HG03432 (cell line): ENCODE measurements around the gene ARFRP1.
"Not testable (repeated sequence)": the region's sequence is repeated elsewhere in the genome, so short reads cannot be mapped to it uniquely, and the experiment has no call there.

Experiments
- ATAC-seq: cut with Tn5 transposase; IDR thresholded peaks from one replicate; pipeline ENCODE4 v1.9.1; 2021; ENCODE audit warnings: mild to moderate bottlenecking, moderate library complexity; ENCODE audit not compliant: unreplicated experiment

Gene ARFRP1

DNA sequence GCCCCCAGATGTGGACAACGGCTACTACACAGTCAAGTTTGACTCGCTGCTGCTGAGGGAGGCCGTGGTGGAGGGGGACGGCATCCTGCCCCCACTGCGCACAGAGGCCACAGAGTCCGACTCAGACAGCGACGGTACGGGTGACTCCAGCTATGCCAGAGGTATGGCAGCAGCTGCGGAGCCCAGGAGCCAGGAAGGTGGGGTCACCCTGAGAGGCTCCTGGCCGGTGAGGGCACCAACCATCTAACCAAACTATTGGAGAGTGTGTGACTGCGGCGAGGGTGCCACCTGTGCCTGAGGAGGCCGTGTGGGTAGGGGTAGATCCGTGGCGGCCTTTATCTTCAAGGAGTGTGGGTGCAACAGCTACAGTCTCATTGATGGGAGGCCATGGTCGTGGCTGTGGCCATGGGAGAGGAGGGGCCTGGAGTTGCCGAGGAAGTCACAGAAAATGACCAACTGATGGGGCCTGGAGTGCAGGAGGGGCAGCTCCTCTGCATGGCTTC, 25.9 kb upstream of the ARFRP1 start:
- no peak for ATAC-seq

DNA sequence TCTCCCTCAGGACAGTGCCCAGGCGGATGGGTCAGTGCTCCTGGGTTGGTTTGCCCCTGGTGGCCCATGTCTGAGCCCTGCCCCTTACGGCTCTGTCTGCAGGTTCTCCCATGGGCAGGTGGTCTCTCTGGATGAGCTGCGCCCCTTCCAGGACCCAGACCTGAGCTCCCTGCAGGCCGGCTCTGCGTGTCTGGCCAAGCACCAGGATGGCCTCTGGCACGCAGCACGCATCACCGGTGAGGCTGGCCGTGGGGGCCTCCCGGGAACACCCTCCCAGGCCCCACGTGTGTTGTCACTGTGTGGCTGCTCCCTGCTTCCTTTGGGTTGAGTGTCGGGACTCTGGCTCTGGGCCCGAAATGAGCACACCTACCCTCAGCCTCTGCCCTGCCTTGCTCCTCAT, 25.3 kb upstream of the ARFRP1 start:
- ATAC-seq, result no peak

- ATAC-seq, result no peak
These were observed 24.6 kb upstream of the ARFRP1 start for GRCh38 chr20:63732118-63733095.

GRCh38 chr20:63731410-63731809, 23.6 kb upstream of the ARFRP1 start:
- no peak for ATAC-seq

DNA sequence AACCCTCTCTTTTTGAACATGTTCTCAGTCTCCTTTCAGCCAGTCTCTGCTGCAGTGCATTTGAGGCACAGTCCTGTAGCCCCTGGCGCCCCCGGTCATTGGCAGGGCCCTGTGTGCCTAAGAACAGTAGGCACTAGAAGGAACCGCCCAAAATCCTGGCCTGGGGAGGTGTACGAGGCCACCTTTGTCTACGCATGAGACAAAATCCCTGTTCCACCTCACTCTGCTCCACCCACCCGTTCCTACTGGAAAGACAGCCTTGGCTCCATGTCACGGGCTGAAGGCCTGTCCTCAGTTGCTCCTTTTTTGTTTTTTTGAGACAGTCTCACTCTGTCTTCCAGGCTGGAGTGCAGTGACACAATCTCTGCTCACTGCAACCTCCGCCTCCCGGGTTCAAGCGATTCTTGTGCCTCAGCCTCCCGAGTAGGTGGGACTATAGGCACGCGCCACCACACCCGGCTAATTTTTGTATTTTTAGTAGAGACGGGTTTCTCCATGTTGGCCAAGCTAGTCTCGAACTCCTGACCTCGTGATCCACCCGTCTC, 22.5 kb upstream of the ARFRP1 start:
- not testable (repeated sequence) for ATAC-seq

DNA sequence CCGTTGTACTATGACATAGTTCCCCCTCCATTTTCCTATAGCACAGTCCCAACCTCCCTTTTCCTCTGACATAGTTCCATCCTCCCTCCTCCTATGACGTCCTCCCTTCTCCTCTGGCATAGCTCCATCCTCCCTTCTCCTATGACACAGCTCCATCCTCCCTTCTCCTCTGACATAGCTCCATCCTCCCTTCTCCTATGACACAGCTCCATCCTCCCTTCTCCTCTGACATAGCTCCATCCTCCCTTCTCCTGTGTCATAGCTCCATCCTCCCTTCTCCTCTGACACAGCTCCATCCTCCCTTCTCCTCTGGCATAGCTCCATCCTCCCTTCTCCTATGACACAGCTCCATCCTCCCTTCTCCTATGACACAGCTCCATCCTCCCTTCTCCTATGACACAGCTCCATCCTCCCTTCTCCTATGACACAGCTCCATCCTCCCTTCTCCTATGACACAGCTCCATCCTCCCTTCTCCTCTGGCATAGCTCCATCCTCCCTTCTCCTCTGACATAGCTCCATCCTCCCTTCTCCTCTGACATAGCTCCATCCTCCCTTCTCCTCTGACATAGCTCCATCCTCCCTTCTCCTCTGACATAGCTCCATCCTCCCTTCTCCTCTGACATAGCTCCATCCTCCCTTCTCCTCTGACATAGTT, 15.3 kb upstream of the ARFRP1 start:
- ATAC-seq, result not testable (repeated sequence)

DNA sequence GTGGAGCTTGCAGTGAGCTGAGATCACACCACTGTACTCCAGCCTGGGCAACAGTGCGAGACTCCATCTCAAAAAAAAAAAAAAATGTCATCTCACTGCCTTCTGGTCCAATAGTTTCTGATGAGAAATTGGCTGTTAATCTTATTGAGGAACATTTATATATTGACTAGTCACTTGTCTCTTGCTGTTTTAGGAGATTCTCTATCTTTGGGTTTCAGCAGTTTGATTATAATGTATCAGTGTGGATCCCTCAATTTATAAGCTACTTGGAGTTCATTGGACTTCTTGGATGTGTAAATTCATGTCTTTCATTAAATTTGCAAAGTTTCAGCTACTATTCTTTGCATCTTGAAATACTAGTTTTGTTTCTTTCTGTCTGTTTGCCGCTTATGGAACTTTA, 11.2 kb upstream of the ARFRP1 start:
- ATAC-seq, result no peak

GRCh38 chr20:63714858-63715257, 7.1 kb upstream of the ARFRP1 start:
- no peak for ATAC-seq

GRCh38 chr20:63712191-63712590, 4.4 kb upstream of the ARFRP1 start:
- no peak for ATAC-seq

DNA sequence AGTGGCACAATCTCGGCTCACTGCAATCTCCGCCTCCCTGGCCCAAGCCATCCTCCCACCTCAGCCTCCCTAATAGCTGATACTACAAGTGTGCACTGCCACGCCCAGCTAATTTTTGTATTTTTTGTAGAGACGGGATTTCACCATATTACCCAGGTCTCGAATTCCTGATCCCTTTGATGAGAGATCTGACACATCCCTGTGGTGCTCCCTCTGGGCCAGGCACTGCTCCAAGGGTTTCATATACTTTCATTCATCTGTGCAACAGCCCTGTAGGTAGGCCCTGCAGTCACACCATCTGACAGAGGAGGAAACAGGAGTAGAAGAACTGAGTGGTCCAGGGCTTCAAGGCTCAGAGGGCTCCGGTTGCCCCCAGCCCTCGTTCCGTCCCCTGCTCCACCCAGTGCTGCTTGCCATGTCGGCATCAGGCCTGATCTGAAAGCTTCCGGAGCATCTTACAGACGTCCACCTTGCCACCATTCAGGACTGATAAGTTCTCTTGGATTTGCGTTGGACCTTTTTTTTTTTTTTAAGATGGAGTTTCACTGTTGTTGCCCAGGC, 3.4 kb upstream of the ARFRP1 start:
- ATAC-seq, result no peak

GRCh38 chr20:63709149-63709527, 1.4 kb upstream of the ARFRP1 start:
- no peak for ATAC-seq

GRCh38 chr20:63708301-63709148, 749 bp upstream of the ARFRP1 start:
- ATAC-seq, result peak; percentile 10

GRCh38 chr20:63706852-63707557, 771 bp downstream of the ARFRP1 start:
- ATAC-seq, result peak; percentile 27

- ATAC-seq, result no peak
These were observed 1.6 kb downstream of the ARFRP1 start for GRCh38 chr20:63706027-63706695.

DNA sequence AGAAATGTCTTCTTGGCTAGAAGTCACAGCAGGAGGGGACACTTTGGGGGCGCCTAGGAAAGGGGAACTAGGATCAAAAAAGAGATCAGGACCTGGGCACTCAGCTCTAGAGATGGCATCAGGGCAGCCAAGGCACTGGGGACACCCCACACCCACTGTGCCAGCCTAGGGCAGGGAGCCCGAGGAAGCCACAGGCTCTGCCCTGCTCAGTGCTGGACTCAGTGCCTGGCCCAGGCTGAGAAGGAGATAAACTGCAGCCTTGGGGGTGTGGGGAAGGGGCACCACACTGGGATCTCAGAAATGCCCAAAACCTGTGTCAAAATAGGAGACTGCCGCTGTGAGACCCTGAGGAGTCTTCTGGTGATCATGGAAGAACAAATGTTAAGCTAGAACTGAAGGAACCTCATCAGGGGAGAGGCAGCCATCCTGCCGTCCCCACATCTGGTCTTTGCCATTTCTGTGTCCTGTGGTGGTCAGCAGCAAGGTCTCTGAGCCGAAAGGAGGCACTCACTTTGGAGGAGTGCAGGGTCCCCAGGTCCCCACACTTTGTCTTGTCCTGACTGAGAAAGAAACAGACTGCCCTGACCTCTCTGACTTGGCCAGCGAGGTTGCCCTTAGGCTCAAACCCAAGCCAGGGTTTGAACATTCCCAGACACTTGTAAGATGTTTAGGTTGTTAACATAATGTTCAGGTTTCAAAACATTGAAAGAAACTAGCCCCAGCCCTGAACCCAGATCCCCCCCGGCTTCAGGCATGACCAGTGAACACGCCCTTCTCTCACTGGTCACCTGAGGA, 2.3 kb downstream of the ARFRP1 start:
- ATAC-seq, result no peak

GRCh38 chr20:63704749-63705117, 3.0 kb downstream of the ARFRP1 start:
- no peak for ATAC-seq

DNA sequence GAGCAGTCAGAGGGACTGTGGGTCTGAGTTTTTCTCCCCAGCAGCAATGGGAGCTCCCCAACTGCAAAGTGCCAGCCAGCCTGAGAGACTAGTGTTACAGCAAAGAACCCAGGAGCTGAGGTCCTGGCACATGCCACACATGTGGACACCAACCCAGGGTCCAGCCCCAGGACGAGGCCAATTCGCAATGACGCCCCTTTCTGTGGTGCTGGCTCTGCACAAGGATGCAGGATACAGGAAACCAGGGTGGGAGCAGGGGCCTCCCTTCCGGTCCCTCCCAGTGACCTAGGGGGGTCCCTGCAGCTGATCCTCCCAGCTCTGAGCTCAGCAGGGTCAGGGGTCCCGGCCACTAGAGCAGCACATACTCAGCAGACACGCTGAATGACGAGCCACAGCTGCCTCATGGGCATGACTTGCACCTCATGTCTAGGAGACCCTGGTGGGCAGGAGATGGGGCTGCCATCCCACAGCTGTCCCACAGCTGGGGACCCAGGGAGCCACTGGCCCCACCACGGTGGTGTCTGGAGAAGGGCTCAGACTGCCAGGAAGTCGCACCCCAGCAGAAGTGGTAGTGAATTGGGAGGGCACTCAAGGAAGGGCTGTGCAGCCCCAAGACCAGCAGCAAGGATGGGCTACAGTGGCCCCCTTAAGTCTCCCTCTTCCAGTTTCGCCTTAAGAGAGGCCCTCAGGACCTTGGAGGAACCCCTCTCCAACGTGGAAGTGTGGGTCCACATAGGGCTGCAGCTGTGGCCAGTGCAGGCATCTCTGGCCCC, 3.6 kb downstream of the ARFRP1 start:
- ATAC-seq, result no peak

- ATAC-seq, result no peak
These were observed 4.3 kb downstream of the ARFRP1 start for GRCh38 chr20:63703471-63703975.
